Measurements from ENCODE around the gene EGFLAM. TPM values are rescaled to one million over a fixed set of nuclear protein-coding genes. Genes with fewer than 3 reads are reported as not detected.

EGFLAM gene
- total RNA-seq, 4 donors from 2014 or later: 1.8 to 3.9 (median 3.0) TPM

DNA sequence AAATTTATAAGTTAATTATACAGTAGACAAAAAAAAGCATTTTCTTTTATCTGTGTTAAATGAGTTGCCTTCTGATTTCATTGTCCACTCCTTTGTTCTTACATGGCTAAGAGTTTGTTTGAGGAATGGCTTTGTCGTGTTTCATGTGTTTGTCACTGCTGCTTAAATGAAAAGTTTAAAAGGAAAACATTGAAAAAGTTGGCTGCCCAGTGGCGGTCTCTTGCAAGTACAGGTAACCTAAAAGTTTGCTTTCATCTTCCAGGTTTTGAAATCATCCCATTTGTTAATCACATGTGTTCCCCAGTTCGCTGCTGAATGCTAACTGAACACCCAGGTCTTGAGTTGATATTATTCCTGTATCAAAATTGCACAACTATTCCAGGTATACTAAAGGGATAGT is 33.9 kb downstream of the EGFLAM start:
- H3K4me3 ChIP-seq: no peak overlapping the region
- WGBS: 89% methylated on average over 3 of the region's 3 CpGs
- DNase-seq (ENCODE audit: low spot score in 2 of 2): no peak
- no peak overlapping the region for H3K27ac ChIP-seq
- H3K27me3 ChIP-seq: no peaks in the 10 kb centered on the region
- H3K36me3 ChIP-seq: no peaks in the 10 kb centered on the region
- H3K4me1 ChIP-seq: peaks cover 7% of the 10 kb centered on the region
- TF ChIP-seq POLR2AphosphoS5 (IDR thresholded peaks at IDR 0.05) (no peak), POLR2A (IDR thresholded peaks at IDR 0.05) (no peak), EP300 (IDR thresholded peaks at IDR 0.05) (no peak)
- TF ChIP-seq, protein P1, sequence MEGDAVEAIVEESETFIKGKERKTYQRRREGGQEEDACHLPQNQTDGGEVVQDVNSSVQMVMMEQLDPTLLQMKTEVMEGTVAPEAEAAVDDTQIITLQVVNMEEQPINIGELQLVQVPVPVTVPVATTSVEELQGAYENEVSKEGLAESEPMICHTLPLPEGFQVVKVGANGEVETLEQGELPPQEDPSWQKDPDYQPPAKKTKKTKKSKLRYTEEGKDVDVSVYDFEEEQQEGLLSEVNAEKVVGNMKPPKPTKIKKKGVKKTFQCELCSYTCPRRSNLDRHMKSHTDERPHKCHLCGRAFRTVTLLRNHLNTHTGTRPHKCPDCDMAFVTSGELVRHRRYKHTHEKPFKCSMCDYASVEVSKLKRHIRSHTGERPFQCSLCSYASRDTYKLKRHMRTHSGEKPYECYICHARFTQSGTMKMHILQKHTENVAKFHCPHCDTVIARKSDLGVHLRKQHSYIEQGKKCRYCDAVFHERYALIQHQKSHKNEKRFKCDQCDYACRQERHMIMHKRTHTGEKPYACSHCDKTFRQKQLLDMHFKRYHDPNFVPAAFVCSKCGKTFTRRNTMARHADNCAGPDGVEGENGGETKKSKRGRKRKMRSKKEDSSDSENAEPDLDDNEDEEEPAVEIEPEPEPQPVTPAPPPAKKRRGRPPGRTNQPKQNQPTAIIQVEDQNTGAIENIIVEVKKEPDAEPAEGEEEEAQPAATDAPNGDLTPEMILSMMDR (IDR thresholded peaks at IDR 0.05): no peak
- no peaks in the 10 kb centered on the region for H3K9me3 ChIP-seq

DNA sequence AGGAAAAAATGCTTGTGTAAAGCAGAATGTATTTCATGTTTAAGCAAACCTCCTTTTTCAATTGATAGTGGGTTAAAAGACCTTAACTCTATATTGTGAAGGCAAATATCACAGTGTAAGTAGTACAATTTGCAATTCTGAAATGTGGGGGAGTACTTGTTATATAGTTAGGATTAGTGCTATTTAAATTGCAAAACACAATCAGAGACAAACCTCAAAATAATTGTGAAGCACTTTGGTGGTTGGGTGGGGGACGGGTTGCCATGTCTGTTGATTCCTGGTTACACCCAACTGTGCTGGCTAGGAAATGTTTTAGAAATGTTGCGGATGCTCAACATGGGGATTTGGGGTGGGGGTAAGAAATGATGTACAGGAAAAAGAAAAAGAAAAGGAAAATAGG is 37.4 kb downstream of the EGFLAM start:
- Histone ChIP-seq H3K9me3 (no peaks in the 10 kb centered on the region), H3K36me3 (no peaks in the 10 kb centered on the region), H3K27me3 (no peaks in the 10 kb centered on the region), H3K4me3 (no peak overlapping the region), H3K4me1 (no peaks in the 10 kb centered on the region), H3K27ac (no peak overlapping the region)
- WGBS: 85% methylated on average over 2 of the region's 2 CpGs
- DNase-seq (ENCODE audit: low spot score in 2 of 2): no peak
- TF ChIP-seq, protein P1 (IDR thresholded peaks at IDR 0.05): no peak
- TF ChIP-seq POLR2AphosphoS5 (IDR thresholded peaks at IDR 0.05): no peak
- no peak for TF ChIP-seq EP300 (IDR thresholded peaks at IDR 0.05)
- no peak for TF ChIP-seq POLR2A (IDR thresholded peaks at IDR 0.05)

DNA sequence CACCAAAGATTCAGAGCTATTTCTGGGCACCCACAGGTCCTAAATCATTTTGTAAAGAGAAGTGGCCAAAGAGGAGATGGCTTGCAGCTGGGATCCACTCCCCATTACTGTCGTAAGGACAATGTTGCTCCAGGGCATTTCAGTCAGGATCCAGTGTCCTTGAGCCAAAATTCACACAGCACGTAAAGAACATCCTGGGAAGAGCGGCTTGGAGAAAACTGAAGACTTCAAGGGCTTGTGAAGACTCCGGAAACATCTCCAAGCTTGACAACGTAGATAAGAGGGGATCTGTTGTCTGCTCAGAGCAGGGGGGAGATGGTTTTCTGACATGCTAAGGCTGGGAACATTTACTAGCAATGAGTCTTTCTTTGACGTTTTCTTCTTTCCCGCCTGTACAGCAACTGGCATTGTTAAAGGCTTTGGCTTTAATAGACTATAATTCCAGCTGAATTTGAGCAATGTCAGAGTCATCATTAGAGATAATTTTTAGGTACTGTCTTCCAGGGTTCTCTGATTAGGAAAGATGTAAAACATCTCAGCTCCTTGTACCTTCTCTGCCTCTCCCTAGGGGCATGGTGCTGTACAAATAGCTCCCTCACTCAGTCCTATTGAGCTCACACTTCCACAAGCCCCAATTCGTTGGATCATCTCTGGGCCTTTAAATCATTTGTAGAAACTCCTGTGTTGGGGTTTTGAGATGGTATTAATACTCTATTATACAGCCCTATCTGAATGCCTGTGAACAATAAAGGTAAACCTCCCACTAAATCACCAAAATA is 39.7 kb downstream of the EGFLAM start:
- no peak for DNase-seq (ENCODE audit: low spot score in 2 of 2)
- H3K27me3 ChIP-seq: no peaks in the 10 kb centered on the region
- H3K36me3 ChIP-seq: no peaks in the 10 kb centered on the region
- WGBS: 47% methylated on average over 8 of the region's 8 CpGs
- H3K4me3 ChIP-seq: no peak overlapping the region
- TF ChIP-seq POLR2A (IDR thresholded peaks at IDR 0.05): no peak
- TF ChIP-seq, protein P1 (IDR thresholded peaks at IDR 0.05): no peak
- no peak for TF ChIP-seq POLR2AphosphoS5 (IDR thresholded peaks at IDR 0.05)
- no peak for TF ChIP-seq EP300 (IDR thresholded peaks at IDR 0.05)
- no peaks in the 10 kb centered on the region for H3K9me3 ChIP-seq
- H3K4me1 ChIP-seq: no peaks in the 10 kb centered on the region
- H3K27ac ChIP-seq: no peak overlapping the region

DNA sequence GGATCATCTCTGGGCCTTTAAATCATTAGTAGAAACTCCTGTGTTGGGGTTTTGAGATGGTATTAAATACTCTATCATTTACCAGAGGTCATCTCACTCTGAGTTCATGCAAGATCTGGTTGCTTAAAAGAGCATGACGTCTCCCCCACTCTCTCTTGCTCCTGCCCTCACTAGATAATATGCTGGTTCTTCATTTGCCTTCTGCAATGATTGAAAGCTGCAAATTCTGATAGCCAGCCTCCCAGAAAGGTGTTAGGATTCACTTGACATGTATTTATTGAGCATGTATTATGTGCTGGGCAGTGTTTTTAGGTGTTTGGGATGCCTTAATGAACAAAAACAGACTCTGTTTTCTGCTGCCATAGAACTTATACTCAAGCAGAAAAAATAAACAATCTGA is 41.2 kb downstream of the EGFLAM start:
- H3K4me1 ChIP-seq: no peaks in the 10 kb centered on the region
- no peak for DNase-seq (ENCODE audit: low spot score in 2 of 2)
- 94% methylated on average over 1 of the region's 1 CpG for WGBS
- TF ChIP-seq POLR2A (IDR thresholded peaks at IDR 0.05) (no peak), EP300 (IDR thresholded peaks at IDR 0.05) (no peak), POLR2AphosphoS5 (IDR thresholded peaks at IDR 0.05) (no peak)
- no peaks in the 10 kb centered on the region for H3K27me3 ChIP-seq
- no peak overlapping the region for H3K27ac ChIP-seq
- H3K36me3 ChIP-seq: no peaks in the 10 kb centered on the region
- no peak overlapping the region for H3K4me3 ChIP-seq
- H3K9me3 ChIP-seq: no peaks in the 10 kb centered on the region

DNA sequence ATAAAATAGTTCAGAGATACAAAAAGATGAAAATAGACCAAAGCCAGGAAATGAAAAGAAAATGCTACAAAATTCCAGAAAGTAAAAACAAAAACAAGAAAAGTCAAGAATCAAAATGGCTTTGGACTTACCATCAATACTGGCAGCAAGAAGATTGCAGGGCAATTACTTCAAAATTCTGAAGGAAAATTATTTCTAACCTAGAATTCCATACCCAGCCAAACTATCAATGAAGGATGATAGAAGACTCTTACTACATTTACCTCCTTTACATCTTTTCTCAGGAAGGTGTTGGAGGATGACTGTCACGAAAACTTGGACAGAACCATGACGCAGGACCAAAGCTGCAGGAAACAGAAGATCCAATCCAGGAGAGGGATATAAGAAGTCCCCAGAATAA is 46.8 kb downstream of the EGFLAM start:
- TF ChIP-seq POLR2A (IDR thresholded peaks at IDR 0.05) (no peak), EP300 (IDR thresholded peaks at IDR 0.05) (no peak)

DNA sequence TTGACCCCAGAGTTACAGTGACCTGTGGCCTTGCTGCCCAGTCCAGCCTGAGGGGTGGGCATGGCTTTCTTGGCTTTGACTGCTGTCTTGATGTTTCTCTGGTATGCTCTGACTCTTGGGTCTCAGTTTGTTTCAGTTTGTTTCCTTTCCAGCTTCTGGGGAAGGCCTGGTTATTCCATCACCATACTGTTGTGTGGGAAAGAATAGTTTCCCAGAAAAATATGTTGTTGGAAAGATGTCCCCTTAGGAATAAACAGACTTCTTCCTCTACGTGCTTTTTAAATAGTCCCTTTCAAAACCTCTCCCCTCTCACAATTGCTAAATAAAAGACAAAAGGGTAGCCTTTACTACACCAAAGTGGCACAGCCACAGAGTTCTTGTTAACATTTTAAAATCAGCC is 49.5 kb downstream of the EGFLAM start:
- Histone ChIP-seq H3K27me3 (no peaks in the 10 kb centered on the region), H3K27ac (no peak overlapping the region), H3K4me3 (no peak overlapping the region), H3K9me3 (no peaks in the 10 kb centered on the region), H3K4me1 (no peaks in the 10 kb centered on the region), H3K36me3 (no peaks in the 10 kb centered on the region)
- 70% methylated on average over 1 of the region's 1 CpG for WGBS
- TF ChIP-seq POLR2A (IDR thresholded peaks at IDR 0.05) (no peak), POLR2AphosphoS5 (IDR thresholded peaks at IDR 0.05) (no peak), EP300 (IDR thresholded peaks at IDR 0.05) (no peak)
- TF ChIP-seq, protein P1 (IDR thresholded peaks at IDR 0.05): no peak
- no peak for DNase-seq (ENCODE audit: low spot score in 2 of 2)

More for the DNA sequence above, 46.8 kb downstream of the EGFLAM start:
- no peak for DNase-seq (ENCODE audit: low spot score in 2 of 2)
- WGBS: 96% methylated on average over 2 of the region's 2 CpGs
- H3K4me1 ChIP-seq: no peaks in the 10 kb centered on the region
- H3K36me3 ChIP-seq: no peaks in the 10 kb centered on the region
- no peaks in the 10 kb centered on the region for H3K27me3 ChIP-seq
- no peaks in the 10 kb centered on the region for H3K9me3 ChIP-seq
- no peak overlapping the region for H3K27ac ChIP-seq
- H3K4me3 ChIP-seq: no peak overlapping the region
